ENCODE measurements around the gene ITPKC.

GRCh38 chr19:40735013-40735771 is 18.3 kb downstream of the ITPKC start:
- TF ChIP-seq, protein P1, sequence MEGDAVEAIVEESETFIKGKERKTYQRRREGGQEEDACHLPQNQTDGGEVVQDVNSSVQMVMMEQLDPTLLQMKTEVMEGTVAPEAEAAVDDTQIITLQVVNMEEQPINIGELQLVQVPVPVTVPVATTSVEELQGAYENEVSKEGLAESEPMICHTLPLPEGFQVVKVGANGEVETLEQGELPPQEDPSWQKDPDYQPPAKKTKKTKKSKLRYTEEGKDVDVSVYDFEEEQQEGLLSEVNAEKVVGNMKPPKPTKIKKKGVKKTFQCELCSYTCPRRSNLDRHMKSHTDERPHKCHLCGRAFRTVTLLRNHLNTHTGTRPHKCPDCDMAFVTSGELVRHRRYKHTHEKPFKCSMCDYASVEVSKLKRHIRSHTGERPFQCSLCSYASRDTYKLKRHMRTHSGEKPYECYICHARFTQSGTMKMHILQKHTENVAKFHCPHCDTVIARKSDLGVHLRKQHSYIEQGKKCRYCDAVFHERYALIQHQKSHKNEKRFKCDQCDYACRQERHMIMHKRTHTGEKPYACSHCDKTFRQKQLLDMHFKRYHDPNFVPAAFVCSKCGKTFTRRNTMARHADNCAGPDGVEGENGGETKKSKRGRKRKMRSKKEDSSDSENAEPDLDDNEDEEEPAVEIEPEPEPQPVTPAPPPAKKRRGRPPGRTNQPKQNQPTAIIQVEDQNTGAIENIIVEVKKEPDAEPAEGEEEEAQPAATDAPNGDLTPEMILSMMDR (conservative IDR thresholded peaks at IDR 0.05 in 1 of 2, IDR thresholded peaks at IDR 0.05 in 1 of 2; ENCODE audit: extremely low read depth in 1 of 2, insufficient read depth in 1 of 2, low read depth in 1 of 2, low read length in 2 of 2) = no peak
- no peak for TF ChIP-seq EZH2 (IDR thresholded peaks at IDR 0.05; ENCODE audit: borderline replicate concordance, low read length)

Measured in mammary epithelial cell (primary cell).